GM12878 (cell line): ENCODE results near the gene OR2M2. TPM values are rescaled to one million over a fixed set of nuclear protein-coding genes. Genes with fewer than 3 reads are reported as not detected.

ENCODE experiments used
- ATAC-seq: fragments of 200-7000 bp; cut with Tn5 transposase; 3 replicates; pipeline ENCODE4 v1.9.1; 2020; ENCODE audit warnings: mild to moderate bottlenecking, moderate library complexity
- BruUV-seq: library from RNA; stranded (reverse); fragments of 400-500 nt; replicated peaks from 2 replicates; lab custom pipeline; 2021; lab: Mats Ljungman, UMichigan
- CTCF ChIA-PET: fragments of 300-600 bp; sonication (Branson Sonifier 250); formaldehyde crosslinking; extraction: SDS; loops from one replicate; lab custom pipeline; 2021; ENCODE audit warnings: inconsistent platforms; lab: Yijun Ruan, JAX
- POLR2A ChIA-PET: fragments of 350-600 bp; formaldehyde crosslinking; extraction: SDS; loops from one replicate; lab custom pipeline; 2021; ENCODE audit warnings: inconsistent platforms; lab: Charles Lee
- RAD21 ChIA-PET: fragments of 300-600 bp; sonication (Branson Sonifier 250); formaldehyde crosslinking; loops from one replicate; lab custom pipeline; 2023; ENCODE audit warnings: antibody characterized with exemption; ENCODE audit not compliant: unreplicated experiment; lab: Charles Lee
- SMC1A ChIA-PET: fragments of 300-600 bp; sonication (Branson Sonifier 250); formaldehyde crosslinking; loops from one replicate; lab custom pipeline; 2023; ENCODE audit not compliant: unreplicated experiment, uncharacterized antibody; lab: Charles Lee
- DNase-seq: peaks from one replicate; pipeline ENCODE4 v3.0.0-alpha.2; 2011; ENCODE audit warnings: low read depth, low spot score
- FAIRE-seq: peaks from 3 replicates; lab custom pipeline; 2011; peaks lifted over from hg19 to GRCh38; lab: Jason Lieb, UNC
- H2AFZ ChIP-seq: 2 replicates; pipeline ENCODE4 v1.6.0; 2011; ENCODE audit warnings: low read depth, low read length, control low read depth; ENCODE audit not compliant: control insufficient read depth
- H3K27ac ChIP-seq: 2 replicates; pipeline ENCODE4 v1.5.1; 2011; ENCODE audit warnings: control low read depth; ENCODE audit not compliant: control insufficient read depth, insufficient read depth
- H3K27me3 ChIP-seq, 2 experiments: replicated peaks in 1 of 2; 2 replicates each; pipeline versions ENCODE4 v1.6.0 to v1.6.1; 2011; ENCODE audit warnings: low read length in 1 of 2; ENCODE audit not compliant: control insufficient read depth in 2 of 2, insufficient read depth in 2 of 2
- H3K36me3 ChIP-seq, 2 experiments: 2 replicates each; pipeline ENCODE4 v1.5.1; 2011; ENCODE audit warnings: low read length in 1 of 2; ENCODE audit not compliant: control insufficient read depth in 2 of 2, insufficient read depth in 2 of 2
- H3K4me1 ChIP-seq: 2 replicates; pipeline ENCODE4 v1.6.1; 2011; ENCODE audit warnings: mild to moderate bottlenecking, low read length, moderate library complexity, mixed read lengths; ENCODE audit not compliant: control insufficient read depth, insufficient read depth
- H3K4me2 ChIP-seq: 2 replicates; pipeline ENCODE4 v1.6.0; 2011; ENCODE audit warnings: control low read depth; ENCODE audit not compliant: control insufficient read depth, insufficient read depth
- H3K4me3 ChIP-seq: fragments of 200-600 bp; sonication (generic); 2 replicates; pipeline ENCODE4 v1.5.1; 2016
- H3K79me2 ChIP-seq: 2 replicates; pipeline ENCODE4 v1.6.0; 2011; ENCODE audit warnings: low read length; ENCODE audit not compliant: control insufficient read depth, insufficient read depth
- H3K9ac ChIP-seq: 2 replicates; pipeline ENCODE4 v1.8.0; 2011; ENCODE audit warnings: low read length, control low read depth, mixed read lengths; ENCODE audit not compliant: control insufficient read depth, insufficient read depth
- H3K9me3 ChIP-seq: replicated peaks from 3 replicates; pipeline ENCODE4 v1.5.1; 2011; ENCODE audit warnings: mild to moderate bottlenecking, low read length; ENCODE audit not compliant: control insufficient read depth, insufficient read depth
- H4K20me1 ChIP-seq: 2 replicates; pipeline ENCODE4 v1.6.0; 2011; ENCODE audit not compliant: control insufficient read depth, insufficient read depth
- BHLHE40 ChIP-seq, 2 experiments: fragments of 450-650 bp in 1 of 2; IDR thresholded peaks; 2 replicates each; pipeline ENCODE4 v1.6.1; 2011 to 2017; ENCODE audit warnings: low read depth in 2 of 2, borderline replicate concordance in 1 of 2, improper control_type of control experiment in 1 of 2, low read length in 1 of 2, mild to moderate bottlenecking in 1 of 2
- CHD1 ChIP-seq: IDR thresholded peaks from 2 replicates; pipeline ENCODE4 v1.6.1; 2012; ENCODE audit warnings: low read depth, low read length, improper control_type of control experiment
- ETV6 ChIP-seq, 2 experiments: fragments of 450-650 bp in 1 of 2; IDR thresholded peaks in 1 of 2; conservative IDR thresholded peaks in 1 of 2; 2 replicates each; pipeline ENCODE4 v1.6.1; 2014; ENCODE audit warnings: antibody characterized with exemption in 1 of 2, borderline replicate concordance in 1 of 2, low read depth in 1 of 2, mild to moderate bottlenecking in 1 of 2, moderate library complexity in 1 of 2
- GATAD2B ChIP-seq: fragments of 450-650 bp; conservative IDR thresholded peaks from 2 replicates; pipeline ENCODE4 v1.6.1; 2017; ENCODE audit warnings: low read depth, mild to moderate bottlenecking, moderate library complexity
- HDAC2 ChIP-seq: fragments of 200-600 bp; sonication (generic); IDR thresholded peaks from 2 replicates; pipeline ENCODE4 v1.6.1; 2017
- HDGF ChIP-seq: fragments of 450-650 bp; IDR thresholded peaks from 2 replicates; pipeline ENCODE4 v1.6.1; 2016; ENCODE audit warnings: antibody characterized with exemption
- IKZF2 ChIP-seq, 2 experiments: fragments of 450-650 bp; IDR thresholded peaks; 2 replicates each; pipeline ENCODE4 v1.6.1; 2017; ENCODE audit warnings: mild to moderate bottlenecking in 2 of 2, moderate library complexity in 2 of 2
- MYB ChIP-seq: fragments of 150-350 bp; IDR thresholded peaks from 2 replicates; pipeline ENCODE4 v1.6.1; 2014; ENCODE audit warnings: mild to moderate bottlenecking, low read depth, low read length, borderline replicate concordance
- PAX5 ChIP-seq: IDR thresholded peaks from 2 replicates; pipeline ENCODE4 v1.6.1; 2011; ENCODE audit warnings: low read depth, low read length, borderline replicate concordance
- POLR2A ChIP-seq: IDR thresholded peaks from 2 replicates; pipeline ENCODE4 v1.6.1; 2011; ENCODE audit warnings: low read depth, mild to moderate bottlenecking, low read length
- POU2F2 ChIP-seq: IDR thresholded peaks from 3 replicates; pipeline ENCODE4 v1.6.1; 2011; ENCODE audit warnings: low read depth, mild to moderate bottlenecking, low read length, borderline replicate concordance
- RCOR1 ChIP-seq: conservative IDR thresholded peaks from 2 replicates; pipeline ENCODE4 v1.6.1; 2012; ENCODE audit warnings: low read depth, low read length, improper control_type of control experiment
- SMARCA5 ChIP-seq: fragments of 450-650 bp; IDR thresholded peaks from 2 replicates; pipeline ENCODE4 v1.6.1; 2017; ENCODE audit warnings: mild to moderate bottlenecking
- ZNF24 ChIP-seq: fragments of 450-650 bp; IDR thresholded peaks from 2 replicates; pipeline ENCODE4 v1.6.1; 2017; ENCODE audit warnings: antibody characterized with exemption, mild to moderate bottlenecking
- WGBS: methylation state at CpG from one replicate; pipeline ENCODE4 v1.1.6; 2016; ENCODE audit warnings: low lambda C conversion rate; ENCODE audit not compliant: insufficient replicate concordance, insufficient coverage; ENCODE audit errors: missing lambda C conversion rate; 5-methylcytosine and 5-hydroxymethylcytosine counted together
- in situ Hi-C: fragments of 300-500 bp; cut with MboI; formaldehyde crosslinking; loops from 9 replicates; pipeline ENCODE4 v1.14.3; 2018; ENCODE audit warnings: mixed read lengths
- intact Hi-C: fragments of 100-400 bp; cut with micrococcal nuclease; formaldehyde crosslinking; loops from one replicate; pipeline ENCODE4 v1.14.2; 2022; ENCODE audit not compliant: unreplicated experiment
- polyA plus RNA-seq, 11 experiments: library from polyadenylated mRNA; depleted of rRNA in 4 of 11; unstranded in 6 of 11; stranded (reverse) in 5 of 11; fragments of >200 nt; fragmentation: Nextera tagmentation in 4 of 11; fragmentation: Illumina TruSeq in 1 of 11; extraction: Ambion mirVana in 4 of 11; extraction: Trizol in 1 of 11; gene quantifications; 1 replicate in 1 of 11; 2 replicates in 10 of 11; pipeline versions ENCODE4 v1.2.1 to v1.2.3, GENCODE V29; 2011 to 2016; ENCODE audit warnings: inconsistent platforms in 2 of 11, missing spikeins in 2 of 11, low read depth in 1 of 11
- total RNA-seq, 4 experiments: library from RNA; depleted of rRNA in 3 of 4; stranded (reverse); fragments of >200 nt in 3 of 4; fragmentation: Illumina TruSeq in 1 of 4; extraction: Trizol in 1 of 4; gene quantifications; 2 replicates each; pipeline versions ENCODE4 v1.2.1 to v1.2.3, GENCODE V29; 2013 to 2021
- TF ChIP-seq, protein P1 (sequence below): fragments of 450-650 bp; IDR thresholded peaks from 2 replicates; pipeline ENCODE4 v1.6.1; 2017; ENCODE audit warnings: antibody characterized with exemption, mild to moderate bottlenecking, moderate library complexity
- TF ChIP-seq, protein P2 (sequence below): fragments of 450-650 bp; IDR thresholded peaks from 2 replicates; pipeline ENCODE4 v1.6.1; 2016; ENCODE audit warnings: mild to moderate bottlenecking, moderate library complexity, borderline replicate concordance

The OR2M2 gene
- total and polyA plus RNA-seq, 10 of the 15 experiments (the other 5 are each of a cell fraction or from before 2014, with no cell fraction given): not detected

DNA sequence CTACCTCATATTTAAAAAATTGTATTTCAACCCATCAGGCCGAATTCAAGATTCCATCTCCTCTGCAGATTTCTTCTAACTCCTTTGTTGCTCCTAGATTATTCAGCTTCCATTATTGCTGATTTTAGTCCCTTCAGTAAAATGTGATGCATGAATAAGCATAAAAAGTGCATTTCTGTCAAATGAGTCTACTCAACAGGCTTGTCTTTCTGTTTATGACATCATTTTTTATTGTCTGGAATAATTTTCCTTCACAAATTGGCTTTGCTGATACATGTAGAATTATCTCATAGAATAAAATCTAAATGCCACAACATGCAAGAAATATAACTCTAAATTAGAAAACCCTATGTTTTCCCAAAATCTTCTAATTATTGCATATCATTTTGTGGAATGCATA, 31.3 kb upstream of the OR2M2 start:
- TF ChIP-seq BHLHE40 (IDR thresholded peaks at IDR 0.05; ENCODE audit: borderline replicate concordance in 1 of 2, low read depth in 2 of 2, low read length in 1 of 2) (no peak), POLR2A (no peak), CHD1 (no peak), HDGF (no peak), ETV6 (conservative IDR thresholded peaks at IDR 0.05 in 1 of 2, IDR thresholded peaks at IDR 0.05 in 1 of 2; ENCODE audit: borderline replicate concordance in 1 of 2, low read depth in 1 of 2) (no peak), RCOR1 (no peak), PAX5 (no peak), IKZF2 (IDR thresholded peaks at IDR 0.05) (no peak), MYB (no peak), GATAD2B (no peak), ZNF24 (no peak), POU2F2 (no peak), HDAC2 (no peak), SMARCA5 (no peak)
- TF ChIP-seq, protein P1, sequence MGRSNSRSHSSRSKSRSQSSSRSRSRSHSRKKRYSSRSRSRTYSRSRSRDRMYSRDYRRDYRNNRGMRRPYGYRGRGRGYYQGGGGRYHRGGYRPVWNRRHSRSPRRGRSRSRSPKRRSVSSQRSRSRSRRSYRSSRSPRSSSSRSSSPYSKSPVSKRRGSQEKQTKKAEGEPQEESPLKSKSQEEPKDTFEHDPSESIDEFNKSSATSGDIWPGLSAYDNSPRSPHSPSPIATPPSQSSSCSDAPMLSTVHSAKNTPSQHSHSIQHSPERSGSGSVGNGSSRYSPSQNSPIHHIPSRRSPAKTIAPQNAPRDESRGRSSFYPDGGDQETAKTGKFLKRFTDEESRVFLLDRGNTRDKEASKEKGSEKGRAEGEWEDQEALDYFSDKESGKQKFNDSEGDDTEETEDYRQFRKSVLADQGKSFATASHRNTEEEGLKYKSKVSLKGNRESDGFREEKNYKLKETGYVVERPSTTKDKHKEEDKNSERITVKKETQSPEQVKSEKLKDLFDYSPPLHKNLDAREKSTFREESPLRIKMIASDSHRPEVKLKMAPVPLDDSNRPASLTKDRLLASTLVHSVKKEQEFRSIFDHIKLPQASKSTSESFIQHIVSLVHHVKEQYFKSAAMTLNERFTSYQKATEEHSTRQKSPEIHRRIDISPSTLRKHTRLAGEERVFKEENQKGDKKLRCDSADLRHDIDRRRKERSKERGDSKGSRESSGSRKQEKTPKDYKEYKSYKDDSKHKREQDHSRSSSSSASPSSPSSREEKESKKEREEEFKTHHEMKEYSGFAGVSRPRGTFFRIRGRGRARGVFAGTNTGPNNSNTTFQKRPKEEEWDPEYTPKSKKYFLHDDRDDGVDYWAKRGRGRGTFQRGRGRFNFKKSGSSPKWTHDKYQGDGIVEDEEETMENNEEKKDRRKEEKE: no peak
- TF ChIP-seq, protein P2, sequence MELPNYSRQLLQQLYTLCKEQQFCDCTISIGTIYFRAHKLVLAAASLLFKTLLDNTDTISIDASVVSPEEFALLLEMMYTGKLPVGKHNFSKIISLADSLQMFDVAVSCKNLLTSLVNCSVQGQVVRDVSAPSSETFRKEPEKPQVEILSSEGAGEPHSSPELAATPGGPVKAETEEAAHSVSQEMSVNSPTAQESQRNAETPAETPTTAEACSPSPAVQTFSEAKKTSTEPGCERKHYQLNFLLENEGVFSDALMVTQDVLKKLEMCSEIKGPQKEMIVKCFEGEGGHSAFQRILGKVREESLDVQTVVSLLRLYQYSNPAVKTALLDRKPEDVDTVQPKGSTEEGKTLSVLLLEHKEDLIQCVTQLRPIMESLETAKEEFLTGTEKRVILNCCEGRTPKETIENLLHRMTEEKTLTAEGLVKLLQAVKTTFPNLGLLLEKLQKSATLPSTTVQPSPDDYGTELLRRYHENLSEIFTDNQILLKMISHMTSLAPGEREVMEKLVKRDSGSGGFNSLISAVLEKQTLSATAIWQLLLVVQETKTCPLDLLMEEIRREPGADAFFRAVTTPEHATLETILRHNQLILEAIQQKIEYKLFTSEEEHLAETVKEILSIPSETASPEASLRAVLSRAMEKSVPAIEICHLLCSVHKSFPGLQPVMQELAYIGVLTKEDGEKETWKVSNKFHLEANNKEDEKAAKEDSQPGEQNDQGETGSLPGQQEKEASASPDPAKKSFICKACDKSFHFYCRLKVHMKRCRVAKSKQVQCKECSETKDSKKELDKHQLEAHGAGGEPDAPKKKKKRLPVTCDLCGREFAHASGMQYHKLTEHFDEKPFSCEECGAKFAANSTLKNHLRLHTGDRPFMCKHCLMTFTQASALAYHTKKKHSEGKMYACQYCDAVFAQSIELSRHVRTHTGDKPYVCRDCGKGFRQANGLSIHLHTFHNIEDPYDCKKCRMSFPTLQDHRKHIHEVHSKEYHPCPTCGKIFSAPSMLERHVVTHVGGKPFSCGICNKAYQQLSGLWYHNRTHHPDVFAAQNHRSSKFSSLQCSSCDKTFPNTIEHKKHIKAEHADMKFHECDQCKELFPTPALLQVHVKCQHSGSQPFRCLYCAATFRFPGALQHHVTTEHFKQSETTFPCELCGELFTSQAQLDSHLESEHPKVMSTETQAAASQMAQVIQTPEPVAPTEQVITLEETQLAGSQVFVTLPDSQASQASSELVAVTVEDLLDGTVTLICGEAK: no peak
- TF ChIP-seq, all 136 proteins: peak for 0
- Histone ChIP-seq H3K4me2 (no peak overlapping the region), H4K20me1 (no peaks in the 10 kb centered on the region), H3K27ac (no peak overlapping the region), H2AFZ (no peak overlapping the region), H3K27me3 (no peaks in the 10 kb centered on the region), H3K9ac (no peak overlapping the region), H3K79me2 (no peaks in the 10 kb centered on the region), H3K36me3 (no peaks in the 10 kb centered on the region), H3K4me1 (no peaks in the 10 kb centered on the region), H3K9me3 (no peaks in the 10 kb centered on the region), H3K4me3 (no peak overlapping the region)
- no peak for ATAC-seq
- in situ Hi-C loops: no loop called here
- POLR2A ChIA-PET: no interaction called here
- FAIRE-seq: no peak
- CTCF ChIA-PET: no interaction called here
- SMC1A ChIA-PET: no interaction called here
- WGBS: 0% methylated on average over 1 of the region's 1 CpG
- no TSS peak for BruUV-seq
- RAD21 ChIA-PET: no interaction called here
- intact Hi-C loops: no loop called here
- DNase-seq: no peak
